ENCODE data around the gene OLFM2. TPM values are rescaled to one million over a fixed set of nuclear protein-coding genes. Genes with fewer than 3 reads are reported as not detected.

OLFM2 gene
- total and polyA plus RNA-seq, 9 of the 15 experiments (the other 6 are each of a cell fraction or from before 2014, with no cell fraction given) = 0.10 to 0.33 (median 0.23) TPM; not detected in 4

DNA sequence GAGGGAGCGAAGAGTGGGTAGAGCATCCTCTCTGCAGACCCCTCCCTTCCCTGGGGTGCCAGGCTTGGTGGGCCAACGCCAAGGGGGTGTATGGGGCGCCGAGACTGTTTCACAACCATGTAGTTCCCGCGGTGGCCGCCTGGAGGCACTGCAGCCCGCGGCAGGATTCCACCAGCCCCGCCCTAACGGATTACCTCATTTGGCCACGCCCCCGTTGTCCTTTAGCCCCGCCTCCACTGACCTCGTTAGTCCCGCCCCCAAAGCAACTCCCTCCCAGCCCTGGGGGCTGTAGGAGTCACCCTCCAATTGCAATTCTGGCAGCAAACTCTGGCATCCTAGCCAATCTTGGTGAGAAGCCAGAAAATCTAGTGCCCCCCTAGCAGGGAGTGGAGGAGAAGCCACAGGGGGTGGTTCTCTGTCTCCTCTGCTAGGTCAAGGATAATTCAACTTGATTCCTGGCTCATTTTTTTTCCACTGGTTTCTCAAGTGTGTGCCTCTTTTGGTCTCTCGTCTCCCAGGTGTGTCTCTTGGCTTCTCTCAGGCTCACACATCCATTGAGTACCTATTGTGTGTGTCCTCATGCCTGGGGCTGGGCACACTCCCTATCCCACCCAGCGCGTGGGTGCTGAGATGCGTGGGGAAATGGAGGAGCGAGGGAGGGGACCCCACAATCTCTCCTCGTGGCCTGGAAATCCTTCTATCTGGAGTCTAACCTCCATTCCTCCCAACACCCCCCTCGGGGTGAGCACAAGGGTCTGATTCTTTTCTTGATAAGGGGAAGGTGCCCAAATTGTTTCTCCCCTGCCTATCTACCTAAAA lies 2.0 kb downstream of the OLFM2 start (continued):
- TF ChIP-seq JUND (IDR thresholded peaks at IDR 0.05; ENCODE audit: borderline replicate concordance, low read depth, low read length) (peak; percentile 89), JUND (tag; IDR thresholded peaks at IDR 0.05; ENCODE audit: borderline replicate concordance, low read depth, low read length) (peak; percentile 82; the same call in 1 of the 3 replicates), RBM34 (IDR thresholded peaks at IDR 0.05; ENCODE audit: borderline replicate concordance, insufficient read depth, low read length) (no peak), RAD21 (CRISPR knock-in tag; conservative IDR thresholded peaks at IDR 0.05 in 1 of 2, IDR thresholded peaks at IDR 0.05 in 1 of 2) (peak; percentile 94 to 95), GABPB1 (CRISPR knock-in tag; IDR thresholded peaks at IDR 0.05) (no peak), ZBTB11 (CRISPR knock-in tag; IDR thresholded peaks at IDR 0.05) (no peak), ARID1B (IDR thresholded peaks at IDR 0.05) (no peak), GABPA (tag; conservative IDR thresholded peaks at IDR 0.05; ENCODE audit: low read depth) (no peak), TGIF2 (CRISPR knock-in tag; IDR thresholded peaks at IDR 0.05) (no peak), MAFF (IDR thresholded peaks at IDR 0.05; ENCODE audit: low read length) (no peak), HNRNPH1 (optimal IDR thresholded peaks at IDR 0.05; ENCODE audit: low read depth, low read length) (no peak), RCOR1 (IDR thresholded peaks at IDR 0.05; ENCODE audit: borderline replicate concordance in 1 of 2, low read depth in 2 of 2, low read length in 2 of 2) (0 out of 4 replicates have a peak, but pooled peaks of 1 of the 2 experiments have one; percentile 23), CEBPB (tag; IDR thresholded peaks at IDR 0.05) (peak; percentile 96), ZBTB34 (CRISPR knock-in tag; IDR thresholded peaks at IDR 0.05) (no peak), SNIP1 (IDR thresholded peaks at IDR 0.05; ENCODE audit: low read depth) (no peak), TSC22D4 (tag; IDR thresholded peaks at IDR 0.05) (no peak)
- TF ChIP-seq, protein P1, sequence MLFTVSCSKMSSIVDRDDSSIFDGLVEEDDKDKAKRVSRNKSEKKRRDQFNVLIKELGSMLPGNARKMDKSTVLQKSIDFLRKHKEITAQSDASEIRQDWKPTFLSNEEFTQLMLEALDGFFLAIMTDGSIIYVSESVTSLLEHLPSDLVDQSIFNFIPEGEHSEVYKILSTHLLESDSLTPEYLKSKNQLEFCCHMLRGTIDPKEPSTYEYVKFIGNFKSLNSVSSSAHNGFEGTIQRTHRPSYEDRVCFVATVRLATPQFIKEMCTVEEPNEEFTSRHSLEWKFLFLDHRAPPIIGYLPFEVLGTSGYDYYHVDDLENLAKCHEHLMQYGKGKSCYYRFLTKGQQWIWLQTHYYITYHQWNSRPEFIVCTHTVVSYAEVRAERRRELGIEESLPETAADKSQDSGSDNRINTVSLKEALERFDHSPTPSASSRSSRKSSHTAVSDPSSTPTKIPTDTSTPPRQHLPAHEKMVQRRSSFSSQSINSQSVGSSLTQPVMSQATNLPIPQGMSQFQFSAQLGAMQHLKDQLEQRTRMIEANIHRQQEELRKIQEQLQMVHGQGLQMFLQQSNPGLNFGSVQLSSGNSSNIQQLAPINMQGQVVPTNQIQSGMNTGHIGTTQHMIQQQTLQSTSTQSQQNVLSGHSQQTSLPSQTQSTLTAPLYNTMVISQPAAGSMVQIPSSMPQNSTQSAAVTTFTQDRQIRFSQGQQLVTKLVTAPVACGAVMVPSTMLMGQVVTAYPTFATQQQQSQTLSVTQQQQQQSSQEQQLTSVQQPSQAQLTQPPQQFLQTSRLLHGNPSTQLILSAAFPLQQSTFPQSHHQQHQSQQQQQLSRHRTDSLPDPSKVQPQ (CRISPR knock-in tag; IDR thresholded peaks at IDR 0.05; ENCODE audit: borderline replicate concordance) = no peak
